HG03457 (cell line): ENCODE data around the gene KIAA1217.
"Not testable (repeated sequence)": the region's sequence is repeated elsewhere in the genome, so short reads cannot be mapped to it uniquely, and the experiment has no call there.

ENCODE experiments used
- ATAC-seq: cut with Tn5 transposase; IDR thresholded peaks from one replicate; pipeline ENCODE4 v1.9.1; 2021; ENCODE audit warnings: moderate number of reproducible peaks; ENCODE audit not compliant: unreplicated experiment

KIAA1217 gene

DNA sequence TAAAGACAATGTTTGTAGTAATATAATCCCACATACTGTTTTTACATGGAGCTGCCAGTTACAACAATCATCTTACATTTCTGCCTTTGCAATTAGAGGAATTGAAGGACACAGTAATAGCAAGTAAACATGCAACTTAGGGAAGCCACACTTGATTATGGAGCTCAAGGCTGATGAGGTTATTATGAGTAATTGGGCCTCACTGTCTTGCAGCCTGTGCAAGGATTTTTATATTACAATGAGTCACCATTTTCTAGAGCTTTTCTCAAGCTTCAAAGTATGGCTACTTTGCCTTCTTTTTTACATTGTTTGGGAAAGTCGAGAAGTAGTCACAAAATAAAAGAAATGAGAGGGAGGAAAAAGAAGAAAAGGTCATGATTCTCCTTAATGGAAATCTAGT, 226.4 kb downstream of the KIAA1217 start:
- ATAC-seq, result no peak

GRCh38 chr10:24437302-24437701, 228.4 kb downstream of the KIAA1217 start:
- no peak for ATAC-seq

GRCh38 chr10:24438800-24439199, 229.9 kb downstream of the KIAA1217 start:
- ATAC-seq, result no peak

DNA sequence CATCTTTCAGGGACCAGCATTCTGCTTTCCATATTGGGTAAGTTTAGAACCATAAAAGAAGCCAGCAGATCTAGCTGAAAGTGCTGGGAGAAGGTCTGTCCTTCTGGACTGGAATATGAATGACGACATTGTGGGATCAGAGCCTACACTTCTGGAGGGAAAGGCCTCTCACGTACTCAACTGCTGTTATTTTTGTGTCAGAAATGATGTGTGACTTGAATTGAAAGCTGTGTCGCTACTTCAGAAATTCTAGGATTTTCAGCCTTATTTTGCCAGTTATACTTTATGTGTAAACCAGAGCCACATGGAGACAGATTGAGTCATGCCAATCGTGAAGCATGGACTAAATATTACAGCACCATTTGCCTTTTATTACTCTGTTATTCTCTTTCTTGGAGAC, 231.0 kb downstream of the KIAA1217 start:
- ATAC-seq, result no peak

DNA sequence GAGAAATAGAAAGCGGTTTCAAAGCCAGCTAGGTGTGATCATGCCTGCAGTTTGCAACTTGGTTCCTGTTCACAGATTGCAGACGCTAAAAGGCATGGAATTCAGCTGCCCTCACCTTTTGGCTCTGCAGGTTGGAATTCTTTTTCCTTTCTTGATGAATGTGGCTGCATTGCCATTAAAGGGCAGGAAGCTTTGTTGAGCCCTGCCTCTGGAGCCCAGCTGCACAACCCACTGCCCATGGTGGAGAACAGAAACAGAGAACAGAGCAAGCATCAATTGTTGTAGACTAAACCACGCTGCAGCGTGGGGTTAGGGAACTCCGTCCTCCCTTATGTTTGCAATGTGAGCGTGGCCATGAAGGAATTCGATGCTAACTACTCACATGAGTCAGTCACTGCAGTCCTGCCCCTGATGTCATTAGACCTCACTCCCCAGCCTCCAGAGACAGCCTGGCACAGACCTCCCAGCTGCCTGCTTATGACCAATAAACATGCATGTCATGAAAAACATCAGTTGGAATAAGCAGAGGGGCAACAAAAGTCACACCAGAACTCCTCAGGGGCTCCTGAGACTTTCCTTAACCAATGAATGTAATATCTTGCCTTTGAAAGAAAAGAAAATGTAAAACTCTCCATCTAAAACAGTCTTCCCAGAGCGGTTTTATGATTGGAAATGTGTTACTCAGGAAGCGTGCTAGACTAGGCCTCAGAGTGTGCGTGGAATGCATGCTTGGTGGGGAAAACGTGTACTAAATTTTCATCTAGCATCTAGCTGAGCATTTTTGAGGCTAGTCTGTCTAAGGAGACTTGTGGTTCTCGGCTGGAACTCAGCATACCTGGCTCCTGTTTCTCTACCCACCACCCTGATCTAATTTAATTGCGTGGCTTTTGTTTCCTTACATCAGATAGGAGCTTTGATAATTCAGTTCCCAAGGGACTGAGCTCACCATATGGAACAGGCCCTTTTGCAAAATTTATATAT, 232.2 kb downstream of the KIAA1217 start:
- ATAC-seq, result no peak

DNA sequence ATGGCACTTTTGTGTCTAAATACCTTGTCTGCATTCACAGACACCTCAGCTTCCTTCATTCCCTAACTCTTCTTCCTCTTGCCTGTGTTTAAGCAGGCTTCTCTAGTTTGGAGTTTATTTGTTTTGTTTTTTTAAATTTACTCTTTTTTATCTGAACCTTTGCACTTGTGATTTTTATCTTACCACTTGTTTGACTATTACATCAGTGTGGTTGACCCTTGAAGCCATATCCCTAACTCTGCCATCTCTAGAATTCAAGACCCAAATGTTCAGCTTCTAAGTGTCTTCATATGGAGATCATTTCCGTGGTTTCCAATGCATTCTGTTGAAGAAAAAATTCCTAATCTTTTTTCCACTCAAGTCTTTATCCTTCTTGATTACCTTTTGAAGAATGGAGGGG, 233.3 kb downstream of the KIAA1217 start:
- no peak for ATAC-seq

- ATAC-seq, result not testable (repeated sequence)
These were observed 233.8 kb downstream of the KIAA1217 start for GRCh38 chr10:24442641-24443174.

GRCh38 chr10:24444337-24444736, 235.4 kb downstream of the KIAA1217 start:
- no peak for ATAC-seq

DNA sequence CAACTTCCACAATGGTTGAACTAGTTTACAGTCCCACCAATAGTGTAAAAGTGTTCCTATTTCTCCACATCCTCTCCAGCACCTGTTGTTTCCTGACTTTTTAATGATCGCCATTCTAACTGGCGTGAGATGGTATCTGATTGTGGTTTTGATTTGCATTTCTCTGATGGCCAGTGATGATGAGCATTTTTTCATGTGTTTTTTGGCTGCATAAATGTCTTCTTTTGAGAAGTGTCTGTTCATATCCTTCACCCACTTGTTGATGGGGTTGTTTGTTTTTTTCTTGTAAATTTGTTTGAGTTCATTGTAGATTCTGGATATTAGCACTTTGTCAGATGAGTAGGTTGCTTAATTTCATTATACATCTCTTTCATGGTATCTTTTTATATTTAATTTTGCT, 237.0 kb downstream of the KIAA1217 start:
- not testable (repeated sequence) for ATAC-seq

DNA sequence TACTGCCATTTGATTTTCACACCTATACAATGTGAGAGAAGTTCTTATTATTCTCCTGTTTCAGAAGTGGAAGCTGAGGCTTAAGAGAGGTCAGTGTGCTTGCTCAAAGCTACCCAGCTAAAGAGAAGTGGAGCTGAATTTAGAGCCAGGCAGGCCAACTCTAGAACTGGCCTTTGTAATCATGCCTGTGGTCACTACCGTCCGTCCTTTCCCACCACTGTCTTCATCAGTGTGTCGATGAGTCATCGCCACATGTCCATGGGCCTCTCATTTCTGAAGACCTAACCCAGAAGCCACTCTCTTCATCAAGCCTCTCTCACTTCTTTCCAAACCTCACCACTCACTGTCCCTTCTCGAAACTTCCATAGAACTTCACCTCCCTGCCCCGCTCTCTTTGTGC, 237.8 kb downstream of the KIAA1217 start:
- no peak for ATAC-seq

DNA sequence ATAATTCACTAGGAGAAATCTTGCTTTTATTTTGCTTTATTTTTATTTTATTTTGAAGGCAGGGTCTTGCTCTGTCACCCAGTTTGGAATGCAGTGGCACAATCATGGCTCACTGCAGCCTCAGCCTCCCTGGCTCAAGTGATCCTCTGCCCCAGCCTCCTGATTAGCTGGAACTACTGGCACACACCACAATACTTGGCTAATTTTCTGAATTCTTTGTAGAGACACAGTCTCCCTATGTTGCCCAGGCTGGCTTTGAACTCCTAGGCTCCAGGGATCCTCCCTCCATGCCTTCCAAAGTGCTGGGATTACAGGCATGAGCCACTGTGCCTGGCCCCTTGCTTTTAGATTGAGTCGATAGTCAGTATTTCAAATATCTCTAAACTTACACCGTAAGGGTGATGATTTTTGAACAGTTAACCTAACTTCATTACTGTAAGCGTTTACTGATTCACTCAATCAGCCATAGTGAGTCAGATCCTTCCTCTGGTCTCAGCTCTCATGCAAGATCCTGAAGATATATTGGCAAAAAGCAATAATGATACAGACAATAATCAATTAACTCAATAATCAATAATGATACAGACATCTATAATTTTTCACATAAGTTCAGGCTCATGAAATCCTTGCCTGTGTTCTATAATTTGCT, 239.5 kb downstream of the KIAA1217 start:
- no peak for ATAC-seq

- ATAC-seq, result peak; percentile 82
These were observed 240.4 kb downstream of the KIAA1217 start for GRCh38 chr10:24449321-24449740.

- no peak for ATAC-seq
These were observed 240.9 kb downstream of the KIAA1217 start for GRCh38 chr10:24449769-24450310.

GRCh38 chr10:24451325-24451820, 242.4 kb downstream of the KIAA1217 start:
- ATAC-seq, result no peak

GRCh38 chr10:24452030-24452429, 243.1 kb downstream of the KIAA1217 start:
- no peak for ATAC-seq

DNA sequence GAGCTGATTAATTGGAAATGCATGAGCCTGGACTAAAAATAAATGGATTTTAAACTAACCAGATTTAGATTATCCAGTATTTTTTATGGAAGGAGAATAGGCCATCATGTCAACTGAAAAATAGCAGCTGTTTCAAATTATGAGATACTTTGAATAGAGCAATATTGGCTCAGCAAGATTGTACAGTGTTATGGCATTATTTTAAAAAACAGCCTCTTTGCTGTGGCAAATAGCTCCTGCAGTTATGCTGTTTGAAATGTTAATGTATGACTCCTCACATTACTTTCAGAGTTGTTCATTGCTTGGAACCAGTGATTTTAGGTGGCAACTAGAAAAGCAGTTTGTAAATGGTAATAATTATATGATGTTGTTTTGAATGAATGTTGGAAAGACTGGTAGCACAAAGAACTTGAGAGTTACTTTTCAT, 244.5 kb downstream of the KIAA1217 start:
- ATAC-seq, result no peak

DNA sequence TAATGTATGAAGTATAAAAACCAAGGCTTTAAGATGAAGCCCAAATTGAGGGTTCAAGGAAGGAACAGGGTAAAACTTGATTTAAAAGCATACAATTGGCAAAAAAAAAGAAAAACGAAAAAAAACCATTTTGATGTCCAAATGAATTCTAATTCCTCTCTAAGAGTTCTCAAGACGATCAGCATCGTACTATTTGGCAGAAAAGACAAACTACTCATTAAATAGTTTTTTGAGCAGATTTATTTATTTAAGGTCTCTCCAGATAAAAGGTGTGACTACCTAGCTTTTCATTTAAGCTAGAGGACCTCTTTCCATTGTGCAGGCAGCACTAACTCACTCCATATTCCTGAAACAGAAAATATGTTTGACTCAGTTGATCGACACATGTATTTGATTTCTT, 245.0 kb downstream of the KIAA1217 start:
- ATAC-seq, result no peak

- no peak for ATAC-seq
These were observed 246.5 kb downstream of the KIAA1217 start for GRCh38 chr10:24455447-24455846.

DNA sequence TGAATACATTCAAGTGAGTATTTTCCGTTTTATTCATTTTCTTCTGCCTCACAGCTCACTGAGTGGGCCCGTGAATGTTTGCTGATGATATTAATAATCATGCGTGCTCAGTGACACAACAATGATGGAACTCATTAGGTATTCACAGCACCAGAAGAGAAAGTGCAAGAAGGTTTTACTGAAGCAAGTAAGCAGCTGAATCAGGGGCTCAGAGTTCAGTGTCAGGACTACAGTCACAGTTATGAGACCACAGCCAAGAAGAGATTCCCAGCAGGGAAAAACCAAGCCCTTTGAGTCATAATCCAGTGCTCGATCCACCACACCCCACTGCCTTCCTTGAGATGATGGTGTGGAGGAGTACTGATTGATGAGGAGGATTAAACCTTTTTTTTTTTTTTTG, 247.4 kb downstream of the KIAA1217 start:
- no peak for ATAC-seq

- no peak for ATAC-seq
These were observed 248.9 kb downstream of the KIAA1217 start for GRCh38 chr10:24457661-24458318.

DNA sequence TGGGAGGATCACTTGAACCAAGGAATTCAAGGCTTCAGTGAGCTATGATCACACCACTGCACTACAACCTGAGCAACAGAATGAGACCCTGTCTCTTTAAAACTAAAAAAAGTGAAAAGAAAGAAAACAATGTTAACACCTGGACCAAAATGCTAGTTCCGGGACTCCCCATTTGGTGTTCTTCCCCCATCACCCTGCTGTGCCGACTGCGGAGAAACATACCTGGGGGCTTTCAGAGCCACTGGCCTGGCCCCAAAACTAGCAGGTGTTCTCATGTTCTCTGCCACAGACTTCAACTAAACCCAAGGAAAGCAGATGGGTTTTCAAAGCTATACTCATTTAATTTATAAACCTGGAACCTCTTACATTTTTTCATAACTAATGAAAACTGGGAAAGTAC, 250.9 kb downstream of the KIAA1217 start:
- ATAC-seq, result no peak
